GM19035 (cell line): Measurements from ENCODE around the gene RNU1-3.
"Not testable (repeated sequence)": the region's sequence is repeated elsewhere in the genome, so short reads cannot be mapped to it uniquely, and the experiment has no call there.

Experiments used
- ATAC-seq: cut with Tn5 transposase; IDR thresholded peaks from one replicate; pipeline ENCODE4 v1.9.1; 2021; ENCODE audit not compliant: unreplicated experiment

The RNU1-3 gene

DNA sequence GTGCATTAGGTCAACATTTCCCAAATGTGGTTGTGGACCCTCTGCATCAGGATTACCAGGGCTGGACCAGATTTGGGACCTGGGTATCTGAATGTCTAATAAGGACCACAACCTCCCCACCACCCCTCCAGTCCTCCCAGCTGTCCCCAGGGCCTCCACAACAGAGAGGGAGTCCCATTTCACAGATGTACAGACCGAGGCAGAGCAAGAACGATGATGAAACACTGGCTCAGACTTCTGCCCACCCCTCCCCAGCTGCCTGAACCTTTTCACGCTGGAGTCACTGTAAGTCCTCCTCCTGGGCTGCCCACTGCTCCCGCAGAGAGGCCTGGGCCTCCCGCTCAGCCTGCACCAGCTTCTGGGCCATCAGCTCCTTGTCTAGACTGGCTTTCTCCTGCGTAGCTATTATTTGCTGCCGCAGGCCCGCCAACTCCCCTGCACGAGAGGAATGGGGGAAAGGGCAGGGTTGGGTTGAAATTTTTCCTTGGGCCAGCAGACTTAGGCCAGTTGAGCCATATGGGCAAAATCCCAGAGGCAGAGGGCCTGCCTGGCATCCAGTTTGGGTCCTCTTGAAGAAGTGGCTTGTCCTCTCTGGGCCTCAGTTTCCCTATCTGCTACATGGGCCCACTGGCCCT is 45.0 kb downstream of the RNU1-3 start:
- ATAC-seq, result not testable (repeated sequence)

DNA sequence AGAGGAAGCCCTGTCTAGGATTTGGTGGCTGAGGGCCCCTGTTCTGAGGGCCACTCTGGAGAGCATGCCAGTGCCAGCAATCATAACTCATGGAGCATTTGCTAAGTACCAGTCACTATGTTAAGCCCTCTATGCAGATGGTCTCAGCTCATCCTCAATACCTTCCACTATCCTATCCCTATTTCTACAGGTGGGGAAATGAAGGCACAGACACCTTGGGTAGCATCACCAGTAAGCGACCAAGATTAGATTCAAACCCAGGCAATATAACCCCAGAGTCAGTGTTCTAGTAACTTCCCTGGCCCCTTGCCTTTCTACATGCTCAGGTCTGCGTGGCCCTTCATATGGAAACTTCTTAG is 45.5 kb downstream of the RNU1-3 start:
- ATAC-seq, result no peak

DNA sequence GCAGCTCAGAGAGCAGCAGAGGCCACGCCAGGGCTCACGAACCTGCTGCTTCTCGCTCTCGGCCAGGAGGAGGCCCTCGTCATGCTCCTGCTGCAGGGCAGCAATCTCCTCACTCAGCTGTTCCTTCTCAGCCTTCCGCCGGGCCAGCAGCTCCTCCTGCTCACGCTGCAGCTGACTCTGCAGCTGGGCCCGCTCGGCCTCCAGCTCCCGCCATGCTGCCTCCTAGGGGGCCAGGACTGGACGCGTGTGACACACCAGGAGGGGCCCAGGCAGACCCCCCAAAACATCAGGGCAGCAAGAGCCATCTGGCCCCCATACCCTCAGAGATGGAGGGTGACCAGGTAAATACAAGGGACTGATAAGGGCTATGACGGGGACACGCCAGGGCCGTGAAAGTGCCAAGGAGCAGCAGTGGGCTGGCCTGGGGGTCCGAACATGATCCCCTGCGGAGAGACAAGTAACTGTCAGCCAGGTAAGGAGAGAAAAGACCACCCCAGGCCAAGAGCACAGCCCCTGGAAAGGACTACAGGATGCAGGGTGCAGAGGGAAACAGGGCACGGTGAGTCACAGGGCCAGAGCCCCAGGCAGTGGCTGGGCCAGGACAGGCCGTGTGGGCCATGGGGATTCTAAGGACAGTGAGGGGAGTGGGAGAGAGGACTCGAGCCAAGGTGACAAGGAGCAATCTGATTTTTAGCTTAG is 46.8 kb downstream of the RNU1-3 start:
- ATAC-seq, result not testable (repeated sequence)

DNA sequence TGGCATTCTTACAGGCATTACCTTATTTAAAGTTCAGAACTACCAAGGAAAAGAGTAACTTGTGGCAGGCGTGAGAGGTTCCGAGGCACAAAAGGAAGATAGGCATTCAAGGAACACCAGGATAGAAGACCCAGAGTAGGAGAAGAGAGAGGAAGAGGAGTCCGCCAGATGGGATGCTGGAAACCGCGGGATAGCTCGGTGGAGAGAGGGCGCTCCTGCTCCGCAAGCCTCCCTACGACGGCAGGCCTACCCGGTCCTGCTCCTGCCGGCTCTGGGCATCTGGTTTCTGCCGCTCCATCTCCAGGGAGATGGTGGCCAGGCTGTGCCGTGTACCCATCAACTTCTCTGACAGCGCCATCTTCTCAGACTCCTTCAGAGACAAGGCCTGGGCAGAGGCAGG is 48.0 kb downstream of the RNU1-3 start:
- no peak for ATAC-seq

DNA sequence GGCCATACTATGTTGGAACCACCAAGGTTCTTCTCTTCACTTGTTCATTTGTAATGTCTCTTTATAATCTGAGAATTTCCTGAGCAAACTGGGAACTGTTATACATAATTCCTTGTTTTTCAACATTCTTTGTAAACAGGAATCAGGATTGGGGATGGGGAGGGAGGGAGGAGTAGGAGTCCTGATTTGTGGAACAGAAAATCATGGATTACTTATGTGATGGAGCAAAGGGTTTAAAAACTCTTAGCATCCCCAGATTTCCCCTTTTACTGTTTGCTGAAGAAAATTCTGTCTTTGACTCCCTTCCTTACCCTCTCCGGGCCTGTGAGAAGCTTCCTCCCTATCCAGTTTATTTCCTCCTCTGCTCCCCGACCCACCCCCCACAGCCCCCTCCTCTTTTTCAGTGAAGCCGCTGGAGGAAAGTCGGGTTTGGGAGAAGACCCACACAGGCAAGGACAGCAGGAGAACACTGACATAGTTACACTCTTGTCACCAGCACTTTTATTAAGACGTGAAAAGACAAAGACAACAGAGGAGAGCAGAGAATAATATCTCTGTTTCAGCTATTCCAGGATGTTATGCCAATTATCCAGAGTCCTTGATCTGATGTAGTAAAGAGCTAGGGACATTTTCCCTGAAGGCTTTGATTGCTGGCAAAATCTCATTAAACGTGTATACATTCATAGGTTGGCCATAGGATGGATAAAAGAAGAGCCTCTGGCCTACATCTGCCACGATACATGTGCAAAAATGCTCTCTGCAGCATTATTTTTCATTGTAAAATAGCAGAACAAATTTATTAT is 48.8 kb downstream of the RNU1-3 start:
- no peak for ATAC-seq

DNA sequence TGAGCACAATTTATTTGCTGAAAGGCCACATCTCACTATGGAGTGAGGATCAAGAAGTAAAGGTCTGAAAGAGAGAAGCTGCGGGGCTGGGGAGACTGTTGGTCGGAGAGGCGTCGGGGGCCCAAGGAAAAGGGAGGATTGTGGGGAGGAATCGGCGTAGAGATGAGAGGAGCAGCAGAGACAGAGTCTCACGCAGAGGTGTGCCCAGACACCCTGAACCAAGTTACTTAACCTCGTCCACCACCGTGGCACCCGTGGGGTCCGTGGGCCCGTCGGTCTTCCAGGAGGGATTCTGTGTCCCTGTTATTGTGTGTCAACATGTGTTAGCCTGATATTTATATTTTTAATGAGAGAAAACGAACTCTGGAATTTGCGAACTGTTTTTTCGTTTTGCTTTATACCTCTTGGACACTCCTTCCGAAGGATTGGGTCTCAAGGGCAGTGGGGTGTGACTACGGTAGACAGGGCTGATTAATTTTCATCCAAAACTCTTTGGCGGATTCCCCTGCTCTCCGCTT is 49.6 kb downstream of the RNU1-3 start:
- no peak for ATAC-seq
